GM12892 (cell line): Measurements from ENCODE around the gene GZMA.

ENCODE experiments used
- DNase-seq: peaks from one replicate; pipeline ENCODE4 v3.0.0; 2011; ENCODE audit not compliant: insufficient read length
- FAIRE-seq: peaks from 2 replicates; lab custom pipeline; 2011; peaks lifted over from hg19 to GRCh38; lab: Jason Lieb, UNC
- POLR2A ChIP-seq: IDR thresholded peaks from 2 replicates; pipeline ENCODE4 v1.6.1; 2011; ENCODE audit warnings: low read depth, low read length, control low read depth
- POLR2AphosphoS5 ChIP-seq: IDR thresholded peaks from 2 replicates; pipeline ENCODE4 v1.6.1; 2011; ENCODE audit warnings: low read depth, low read length, control low read depth
- TAF1 ChIP-seq: IDR thresholded peaks from 2 replicates; pipeline ENCODE4 v1.6.1; 2011; ENCODE audit warnings: low read depth, mild to moderate bottlenecking, control low read depth, low read length, borderline replicate concordance

GZMA gene

DNA sequence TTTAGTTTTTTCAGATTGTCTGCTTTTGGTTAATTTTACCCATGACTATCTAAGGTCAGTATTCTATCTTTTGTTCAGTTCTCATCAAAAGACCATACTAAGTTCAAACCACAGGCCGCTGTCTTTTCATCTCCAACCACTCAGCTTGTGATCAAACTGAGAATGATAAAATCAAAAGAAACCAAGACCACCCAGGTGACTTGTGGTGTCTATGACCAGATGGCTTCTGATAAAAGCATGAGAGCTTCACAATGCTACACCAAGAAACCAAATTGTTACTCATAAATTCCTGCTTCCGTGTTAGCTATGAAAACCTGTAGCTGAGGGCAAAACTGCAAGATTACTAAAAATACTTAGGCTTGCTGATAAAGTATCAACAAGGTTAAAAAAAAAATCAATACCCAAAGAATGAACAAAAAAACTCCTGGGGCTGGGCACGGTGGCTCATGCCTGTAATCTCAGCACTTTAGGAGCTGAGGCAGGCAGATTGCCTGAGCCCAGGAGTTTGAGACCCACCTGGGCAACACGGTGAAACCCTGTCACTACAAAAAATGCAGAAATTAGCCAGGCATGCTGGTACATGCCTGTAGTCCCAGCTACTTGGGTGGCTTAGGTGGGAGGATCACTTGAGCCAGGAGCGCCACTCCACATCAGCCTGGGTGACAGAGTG is 31.7 kb downstream of the GZMA start:
- TF ChIP-seq POLR2AphosphoS5 (no peak), POLR2A (no peak), TAF1 (no peak)
- FAIRE-seq (no peak), DNase-seq (no peak)

DNA sequence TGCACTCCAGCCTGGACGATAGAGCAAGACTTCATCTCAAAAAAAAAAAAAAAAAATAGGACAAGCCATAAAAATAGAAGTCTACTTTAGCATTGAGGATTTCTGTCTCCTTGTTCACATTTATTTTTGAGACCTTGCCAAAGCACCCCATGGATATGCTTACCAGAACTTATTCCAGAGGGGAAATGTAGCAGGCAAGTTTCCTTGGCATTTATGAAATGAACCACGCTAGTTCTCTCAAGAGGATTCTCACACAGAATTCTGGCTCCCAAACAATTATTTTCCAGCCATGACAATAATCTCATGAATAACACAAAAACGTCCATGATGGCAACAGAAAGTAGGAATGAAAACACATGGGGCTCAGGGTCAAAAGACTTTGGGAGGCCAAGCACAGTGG is 34.1 kb downstream of the GZMA start:
- DNase-seq (no peak), FAIRE-seq (no peak)
- TF ChIP-seq TAF1 (no peak), POLR2AphosphoS5 (no peak), POLR2A (no peak)

DNA sequence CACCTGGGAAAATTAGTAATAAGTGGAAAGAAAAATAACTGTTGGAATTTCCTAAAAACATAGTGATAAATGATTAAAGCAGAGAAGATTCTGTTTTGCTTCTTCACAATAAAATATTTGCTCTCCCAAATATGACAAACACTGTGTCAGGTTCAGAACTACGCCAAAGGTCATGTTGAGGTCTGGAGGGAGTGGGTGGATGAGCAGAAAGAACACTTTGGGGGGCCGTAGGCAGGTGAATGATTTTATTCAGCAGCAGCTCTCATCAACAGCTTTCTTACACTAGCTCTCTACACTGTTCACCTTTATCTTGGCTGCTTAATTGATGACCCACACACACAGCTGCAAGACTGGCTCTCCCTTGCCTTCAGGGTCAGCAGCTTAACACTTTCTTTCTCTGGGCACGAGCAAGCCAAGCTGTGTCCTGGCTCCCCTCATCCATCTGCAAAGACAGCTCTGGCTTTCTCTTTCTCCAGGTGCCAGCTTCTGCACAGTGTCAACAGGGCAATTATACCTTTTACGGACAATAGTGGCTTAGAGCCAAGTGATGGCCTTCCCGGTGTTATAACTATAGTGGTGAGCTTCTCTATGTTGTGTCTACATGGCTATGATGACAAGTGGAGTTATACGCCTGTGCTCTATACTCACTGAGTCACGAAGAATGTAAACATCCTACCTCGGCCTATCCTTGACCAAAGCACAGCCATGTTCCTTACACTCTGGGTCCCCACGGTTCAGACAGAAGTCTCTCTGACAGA is 38.6 kb downstream of the GZMA start:
- DNase-seq = no peak
- no peak for TF ChIP-seq POLR2AphosphoS5
- TF ChIP-seq TAF1 = no peak
- TF ChIP-seq POLR2A = no peak
- no peak for FAIRE-seq

DNA sequence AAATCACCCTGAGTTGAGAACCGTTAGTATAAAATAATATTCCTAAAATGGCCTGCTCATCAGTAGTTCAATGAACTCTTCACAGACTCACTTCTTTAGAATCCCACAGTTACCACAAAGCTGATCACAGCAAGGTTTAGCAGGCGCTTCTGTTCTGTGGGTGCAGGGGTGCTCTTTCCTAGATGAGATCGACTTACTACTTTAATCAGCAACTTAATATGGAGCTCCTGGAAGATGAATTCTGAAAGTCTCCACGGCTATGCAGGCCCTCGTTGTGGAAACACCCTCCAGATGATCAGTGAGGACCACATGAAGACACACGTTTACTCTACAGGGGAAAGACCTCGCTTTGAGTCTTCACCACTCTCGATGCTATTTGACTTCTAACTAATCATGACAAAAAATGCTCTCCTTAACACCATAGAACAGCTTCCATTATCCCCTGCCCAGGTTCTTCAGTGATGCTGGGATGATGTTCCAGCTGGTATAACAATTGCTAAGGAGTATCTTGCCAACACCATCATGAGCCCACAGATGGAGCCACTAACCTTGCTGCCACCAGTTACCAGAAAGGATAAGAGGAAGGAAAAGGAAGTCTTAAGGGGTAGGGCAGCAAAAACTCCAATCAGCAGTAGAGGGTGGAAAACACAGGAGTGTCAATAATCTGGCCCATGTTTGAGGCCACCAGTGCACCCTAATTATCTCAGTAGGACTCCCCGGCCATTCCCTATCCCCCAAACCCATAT is 39.7 kb downstream of the GZMA start:
- FAIRE-seq (no peak), DNase-seq (no peak)
- TF ChIP-seq POLR2AphosphoS5 (no peak), TAF1 (no peak), POLR2A (no peak)

DNA sequence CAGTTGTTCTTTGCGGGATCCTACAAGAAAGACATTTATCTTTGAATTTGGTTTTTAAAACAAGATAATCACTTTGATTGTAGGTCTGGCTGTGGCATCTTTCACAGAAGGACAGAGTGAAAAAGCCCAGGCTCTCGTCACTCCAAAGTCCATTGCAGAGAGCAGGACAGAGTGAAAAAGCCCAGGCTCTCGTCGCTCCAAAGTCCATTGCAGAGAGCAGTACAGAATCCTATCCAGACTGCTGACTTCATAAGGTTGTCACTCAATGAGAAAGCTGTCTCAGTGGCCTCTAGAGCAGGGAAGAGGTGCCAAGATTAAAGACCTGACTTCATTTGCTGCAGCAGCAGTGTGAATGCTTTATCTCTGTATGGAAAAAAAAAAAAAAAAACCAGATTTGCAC is 41.2 kb downstream of the GZMA start:
- no peak for DNase-seq
- FAIRE-seq = no peak
- TF ChIP-seq TAF1 = no peak
- no peak for TF ChIP-seq POLR2A
- TF ChIP-seq POLR2AphosphoS5 = no peak

DNA sequence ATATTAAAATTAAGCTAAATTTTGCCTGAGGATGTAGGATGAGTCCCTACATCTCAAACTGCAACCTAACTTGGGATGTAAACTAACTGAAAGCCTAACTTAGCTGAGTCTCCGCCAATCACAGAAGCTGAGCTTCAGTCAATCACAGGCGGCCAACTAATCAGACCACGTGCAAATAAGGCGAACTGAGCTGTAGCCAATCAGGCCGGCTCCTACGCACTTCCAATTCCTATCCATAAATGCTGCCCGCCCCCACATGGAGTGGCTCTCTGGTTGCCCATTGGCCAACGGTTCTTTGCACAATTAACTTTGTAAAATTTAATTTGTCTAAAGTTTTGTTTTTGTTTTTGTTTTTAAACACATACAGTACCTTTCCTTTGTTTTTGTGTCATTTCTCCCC is 43.6 kb downstream of the GZMA start:
- DNase-seq (no peak), FAIRE-seq (no peak)
- TF ChIP-seq TAF1 = no peak
- no peak for TF ChIP-seq POLR2AphosphoS5
- no peak for TF ChIP-seq POLR2A

DNA sequence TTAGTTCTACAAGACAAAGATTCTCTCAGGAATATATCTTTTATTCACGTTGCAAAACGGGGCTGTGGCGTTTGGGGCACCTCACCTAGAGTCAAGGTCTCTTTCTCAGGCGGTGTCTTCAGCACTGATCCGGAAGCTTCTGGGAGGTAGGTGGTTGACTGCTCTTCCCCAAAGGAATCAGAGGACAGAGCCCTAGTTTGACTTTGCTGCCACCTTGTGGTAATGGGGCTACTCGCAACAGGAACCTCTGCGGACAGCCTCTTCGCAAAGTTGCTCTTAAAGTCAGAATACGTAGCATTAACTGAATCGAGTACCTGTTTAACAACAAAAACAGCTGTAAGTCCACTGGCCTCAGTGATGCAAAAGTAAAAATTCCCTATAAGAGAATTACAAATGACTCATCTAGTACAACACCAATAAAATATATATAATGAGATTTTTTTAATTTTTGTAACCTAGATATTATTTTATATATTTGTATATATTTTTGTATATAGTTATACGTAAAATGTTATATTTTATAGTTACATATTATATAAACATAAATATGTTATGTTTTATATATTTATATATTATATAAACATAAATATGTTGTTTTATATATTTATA is 44.2 kb downstream of the GZMA start:
- peak; percentile 94 for FAIRE-seq
- peak; percentile 4 for DNase-seq
- TF ChIP-seq POLR2AphosphoS5 (no peak), POLR2A (no peak), TAF1 (no peak)

DNA sequence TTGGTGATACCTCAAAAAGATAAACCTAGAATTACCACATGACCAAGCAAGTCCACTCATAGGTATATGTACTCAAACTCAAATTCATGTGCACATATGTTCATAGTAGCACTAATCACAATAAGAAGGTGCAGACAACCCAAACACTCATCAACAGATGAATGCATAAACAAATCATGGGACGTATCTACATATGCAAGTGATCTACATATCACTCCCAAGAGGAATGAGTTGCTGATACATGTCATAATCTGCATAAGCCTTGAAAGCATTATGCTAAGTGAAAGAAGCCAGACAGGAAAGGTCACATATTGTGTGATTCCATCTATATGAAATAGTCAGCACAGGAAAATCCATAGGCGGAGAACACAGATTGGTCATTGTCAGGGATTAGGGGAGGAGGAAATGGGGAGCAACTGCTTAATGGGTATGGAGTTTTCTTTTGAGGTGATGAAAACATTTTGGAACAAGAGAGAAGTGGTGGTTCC is 46.9 kb downstream of the GZMA start:
- no peak for FAIRE-seq
- no peak for TF ChIP-seq TAF1
- no peak for TF ChIP-seq POLR2AphosphoS5
- TF ChIP-seq POLR2A = no peak
- DNase-seq = no peak

DNA sequence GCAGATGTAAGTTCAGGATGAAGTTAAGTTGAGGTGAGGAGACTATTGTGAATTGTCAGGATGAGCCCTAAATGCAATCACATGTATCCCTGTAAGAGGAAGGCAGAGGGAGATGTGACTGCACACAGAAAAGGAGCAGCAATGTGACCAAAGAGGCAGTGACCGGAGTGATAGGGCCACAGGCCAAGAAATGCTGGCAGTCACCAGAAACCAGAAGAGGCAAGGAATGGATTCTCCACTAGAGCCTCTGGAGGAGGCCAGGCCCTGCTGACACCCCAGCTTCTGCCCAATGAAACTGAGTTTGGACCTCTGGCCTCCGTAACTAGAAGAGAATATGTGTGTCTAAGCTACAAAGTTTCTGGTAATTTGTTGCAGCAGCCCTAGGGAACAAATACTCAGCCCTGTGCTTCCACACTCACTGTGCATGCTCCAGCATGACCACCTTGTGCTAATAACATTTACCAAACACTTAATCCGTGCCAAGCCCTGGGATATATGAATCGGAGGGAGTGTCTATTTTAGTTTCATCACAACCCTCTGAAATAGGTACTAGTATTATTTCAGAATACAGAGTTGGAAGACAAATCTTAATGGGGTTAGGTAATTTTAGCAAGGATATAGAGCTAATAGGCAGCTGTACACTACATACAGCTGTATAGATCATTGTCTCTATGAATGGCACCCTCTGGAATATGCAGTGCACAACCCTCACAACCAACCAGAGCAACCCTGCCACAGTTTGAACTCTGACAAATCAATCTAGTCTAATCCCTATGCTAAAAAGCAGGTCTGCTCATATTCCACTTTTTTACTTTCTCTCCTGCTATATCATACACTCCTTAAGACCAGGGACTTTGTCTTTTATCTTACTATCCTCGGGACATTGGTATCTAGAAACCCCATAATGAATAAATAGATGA is 49.7 kb downstream of the GZMA start:
- FAIRE-seq (no peak), DNase-seq (no peak)
- TF ChIP-seq TAF1 (no peak), POLR2A (no peak), POLR2AphosphoS5 (no peak)

DNA sequence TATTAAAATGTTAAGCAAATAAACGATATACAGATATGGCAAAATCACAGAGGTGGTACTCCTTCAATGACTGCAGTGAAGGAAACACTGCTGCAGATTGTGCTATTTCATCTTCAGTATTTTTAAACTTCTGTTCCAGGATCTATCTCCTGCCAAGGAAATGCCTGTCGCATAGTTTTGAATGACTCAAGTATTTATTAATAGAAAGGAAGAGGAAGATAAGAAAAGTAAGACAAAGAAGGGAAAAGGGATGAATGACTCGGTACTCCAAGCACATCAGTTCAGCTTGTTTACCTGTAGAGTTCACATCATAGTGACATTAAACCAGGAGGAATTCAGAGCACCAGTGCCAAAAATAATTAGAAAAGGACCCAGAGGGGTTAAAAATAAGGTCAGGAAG is 52.4 kb downstream of the GZMA start:
- DNase-seq = no peak
- FAIRE-seq = no peak
- no peak for TF ChIP-seq POLR2AphosphoS5
- TF ChIP-seq POLR2A = no peak
- no peak for TF ChIP-seq TAF1
